ENCODE data around the gene RPS6KA4. TPM values are rescaled to one million over a fixed set of nuclear protein-coding genes. Genes with fewer than 3 reads are reported as not detected.

Gene RPS6KA4
- total RNA-seq, 1 experiment from 2014 or later: 67.3 TPM

GRCh38 chr11:64333556-64333955 lies 25.4 kb upstream of the RPS6KA4 start:
- no peak overlapping the region for H3K27ac ChIP-seq (ENCODE audit: low read depth, low read length)
- H3K9me3 ChIP-seq (ENCODE audit: control insufficient read depth in 1 of 2, insufficient read depth in 1 of 2, low read depth in 1 of 2, low read length in 2 of 2): no peaks in the 10 kb centered on the region
- H4K20me1 ChIP-seq (ENCODE audit: insufficient read depth): no peaks in the 10 kb centered on the region
- no peaks in the 10 kb centered on the region for H3K9me2 ChIP-seq (ENCODE audit: insufficient read depth)
- peaks cover 29 to 53% of the 10 kb centered on the region in 2 experiments for H3K4me1 ChIP-seq (ENCODE audit: control insufficient read depth in 1 of 2, insufficient read depth in 2 of 2, low read length in 2 of 2)
- no peaks in the 10 kb centered on the region for H3K27me3 ChIP-seq (ENCODE audit: insufficient read depth, low read length)
- intact Hi-C loops (cut with micrococcal nuclease): no loop called here
- no peaks in the 10 kb centered on the region for H3K79me2 ChIP-seq (ENCODE audit: insufficient read depth, low read length)
- ATAC-seq: no peak
- H2AFZ ChIP-seq (ENCODE audit: low read depth, low read length, poor library complexity, severe bottlenecking): no peak overlapping the region
- no peak overlapping the region for H3K9ac ChIP-seq (ENCODE audit: low read length)
- DNase-seq (ENCODE audit: low read depth, low spot score): no peak
- ChIA-PET RAD21 (ENCODE audit: low non-redundant PET in 1 of 2, low total read pairs in 2 of 2, uncharacterized antibody in 2 of 2, unreplicated experiment in 2 of 2) (interaction anchor here in 1 of 2 experiments (1.1 kb wide), 1 partner anchor 16 kb away, joined by 3 read pairs; the partner anchor contains the start of gene PRDX5), CTCF (interaction anchor here (0.8 to 3.9 kb wide), 5 partner anchors 9 to 29 kb away, joined by 5 to 46 read pairs (median 16); partner anchors contain the start of genes ESRRA, PRDX5 and TRMT112), POLR2A (interaction anchor here (2.6 to 5.9 kb wide), 2 partner anchors 9 to 16 kb away, joined by 8 to 77 read pairs; partner anchors contain the start of genes PRDX5 and TRMT112)
- TF ChIP-seq ZBTB33 (IDR thresholded peaks at IDR 0.05; ENCODE audit: extremely low read depth, insufficient replicate concordance, low read length) (no peak), RAD21 (IDR thresholded peaks at IDR 0.05; ENCODE audit: low read depth) (no peak), ZFX (IDR thresholded peaks at IDR 0.05) (no peak), YY1 (IDR thresholded peaks at IDR 0.05; ENCODE audit: extremely low read depth, insufficient replicate concordance, low read depth, low read length) (no peak), POLR2A (IDR thresholded peaks at IDR 0.05; ENCODE audit: borderline replicate concordance, extremely low read depth, insufficient read depth, insufficient read length) (no peak), CBX3 (IDR thresholded peaks at IDR 0.05; ENCODE audit: low read depth) (no peak), ATF3 (IDR thresholded peaks at IDR 0.05) (no peak)
- BruUV-seq (replicated peaks): no TSS peak
- no peaks in the 10 kb centered on the region for H3K36me3 ChIP-seq (ENCODE audit: control insufficient read depth in 1 of 2, insufficient read depth in 2 of 2, low read length in 2 of 2)
- H3K4me2 ChIP-seq (ENCODE audit: low read length): no peak overlapping the region
- H3K4me3 ChIP-seq (replicated peaks in 1 of 2; ENCODE audit: low read depth in 1 of 2, low read length in 2 of 2): no peak overlapping the region

Data from HCT116 (cell line).